ENCODE data around the gene MRM1. TPM values are rescaled to one million over a fixed set of nuclear protein-coding genes. Genes with fewer than 3 reads are reported as not detected.

The MRM1 gene
- total RNA-seq, 2 donors from 2014 or later: 6.2 to 26.5 TPM

GRCh38 chr17:36592316-36592715, 9.1 kb upstream of the MRM1 start:
- Histone ChIP-seq H3K4me1 (no peaks in the 10 kb centered on the region), H3K27ac (peak overlapping the region; percentile 71), H3K36me3 (no peaks in the 10 kb centered on the region), H3K9me3 (no peaks in the 10 kb centered on the region), H3K9ac (ENCODE audit: low read depth in 2 of 2, low read length in 2 of 2) (peak overlapping the region; percentile 82 to 95), H3K27me3 (no peaks in the 10 kb centered on the region), H3K4me3 (peak overlapping the region; percentile 99)
- DNase-seq: peak; percentile 62
- TF ChIP-seq CTCF (IDR thresholded peaks at IDR 0.05): no peak
- intact Hi-C loops (cut with DNase I): loop anchor here (5.0 kb wide), 1 partner anchor 45 kb away; no protein-coding TSS in a partner anchor

- Histone ChIP-seq H3K9me3 (no peaks in the 10 kb centered on the region), H3K4me3 (peak overlapping the region; percentile 99), H3K27me3 (no peaks in the 10 kb centered on the region), H3K27ac (peak overlapping the region; percentile 71), H3K9ac (ENCODE audit: low read depth in 2 of 2, low read length in 2 of 2) (peak overlapping the region; percentile 40 to 82), H3K4me1 (no peaks in the 10 kb centered on the region), H3K36me3 (no peaks in the 10 kb centered on the region)
- intact Hi-C loops (cut with DNase I): loop anchor here (5.0 kb wide), 1 partner anchor 46 kb away; no protein-coding TSS in a partner anchor
- peak; percentile 81 for DNase-seq
- TF ChIP-seq CTCF (IDR thresholded peaks at IDR 0.05): no peak
Measured at GRCh38 chr17:36592716-36593321, 8.6 kb upstream of the MRM1 start.

GRCh38 chr17:36593656-36594316, 7.6 kb upstream of the MRM1 start:
- DNase-seq: peak; percentile 46
- no peaks in the 10 kb centered on the region for H3K27me3 ChIP-seq
- TF ChIP-seq CTCF (IDR thresholded peaks at IDR 0.05): no peak
- H3K4me1 ChIP-seq: peaks cover 6% of the 10 kb centered on the region
- H3K27ac ChIP-seq: peak overlapping the region; percentile 71
- H3K9me3 ChIP-seq: no peaks in the 10 kb centered on the region
- H3K4me3 ChIP-seq: no peak overlapping the region
- intact Hi-C loops (cut with DNase I): loop anchor here (5.0 kb wide), 1 partner anchor 46 kb away; no protein-coding TSS in a partner anchor
- no peaks in the 10 kb centered on the region for H3K36me3 ChIP-seq
- peak overlapping the region in 1 of 2 donors; percentile 82 for H3K9ac ChIP-seq (ENCODE audit: low read depth in 2 of 2, low read length in 2 of 2)

- H3K27ac ChIP-seq: no peak overlapping the region
- H3K9ac ChIP-seq (ENCODE audit: low read depth in 2 of 2, low read length in 2 of 2): no peak overlapping the region
- no peaks in the 10 kb centered on the region for H3K27me3 ChIP-seq
- H3K36me3 ChIP-seq: no peaks in the 10 kb centered on the region
- peaks cover 8% of the 10 kb centered on the region for H3K4me1 ChIP-seq
- DNase-seq: no peak
- no peaks in the 10 kb centered on the region for H3K9me3 ChIP-seq
- intact Hi-C loops (cut with DNase I): loop anchor here (5.0 kb wide), 1 partner anchor 48 kb away; no protein-coding TSS in a partner anchor
- H3K4me3 ChIP-seq: no peak overlapping the region
- no peak for TF ChIP-seq CTCF (IDR thresholded peaks at IDR 0.05)
Measured at GRCh38 chr17:36594626-36595401, 6.6 kb upstream of the MRM1 start.

- no peak for TF ChIP-seq CTCF (IDR thresholded peaks at IDR 0.05)
- peak overlapping the region; percentile 62 for H3K27ac ChIP-seq
- H3K4me3 ChIP-seq: no peak overlapping the region
- intact Hi-C loops (cut with DNase I): no loop called here
- H3K27me3 ChIP-seq: no peaks in the 10 kb centered on the region
- H3K9me3 ChIP-seq: no peaks in the 10 kb centered on the region
- peak overlapping the region in 1 of 2 donors; percentile 60 for H3K9ac ChIP-seq (ENCODE audit: low read depth in 2 of 2, low read length in 2 of 2)
- no peaks in the 10 kb centered on the region for H3K36me3 ChIP-seq
- peaks cover 13% of the 10 kb centered on the region for H3K4me1 ChIP-seq
- DNase-seq: peak; percentile 79
Measured at GRCh38 chr17:36597226-36597625, 4.2 kb upstream of the MRM1 start.

Data from colonic mucosa (tissue), 4 donors.